HepG2 (cell line): ENCODE data around the gene PAK1. TPM values are rescaled to one million over a fixed set of nuclear protein-coding genes. Genes with fewer than 3 reads are reported as not detected.

Experiments used
- ATAC-seq: fragments of 200-7000 bp; cut with Tn5 transposase; 3 replicates; pipeline ENCODE4 v1.9.1; 2020; ENCODE audit warnings: mild to moderate bottlenecking, moderate library complexity
- BruUV-seq: library from RNA; stranded (reverse); fragments of 400-500 nt; replicated peaks from 2 replicates; lab custom pipeline; 2021; lab: Mats Ljungman, UMichigan
- CTCF ChIA-PET: fragments of 300-600 bp; formaldehyde crosslinking; extraction: SDS; loops from one replicate; lab custom pipeline; 2021; ENCODE audit warnings: low total read pairs, inconsistent platforms, low intra/inter-chr PET ratio; lab: Yijun Ruan, JAX
- POLR2A ChIA-PET: fragments of 350-600 bp; sonication (Branson Sonifier 250); formaldehyde crosslinking; loops from one replicate; lab custom pipeline; 2020; ENCODE audit warnings: antibody characterized with exemption, inconsistent platforms; lab: Yijun Ruan, JAX
- DNase-seq: peaks from one replicate; pipeline ENCODE4 v3.0.0-alpha.2; 2015; ENCODE audit warnings: low spot score
- FAIRE-seq: peaks from 3 replicates; lab custom pipeline; 2011; peaks lifted over from hg19 to GRCh38; lab: Jason Lieb, UNC
- H2AFZ ChIP-seq: one replicate; pipeline ENCODE4 v1.6.1; 2011; ENCODE audit warnings: low read length, inconsistent platforms
- H3K27ac ChIP-seq: fragments of 300-600 bp; 3 replicates; pipeline ENCODE4 v1.8.0; 2011; ENCODE audit warnings: mixed run types, mild to moderate bottlenecking, mixed read lengths, low read length, inconsistent platforms; ENCODE audit not compliant: insufficient read depth; ENCODE audit errors: extremely low read length
- H3K27me3 ChIP-seq, 2 experiments: fragments of 200-600 bp in 1 of 2; 2 replicates in 1 of 2; 3 replicates in 1 of 2; pipeline versions ENCODE4 v1.6.0 to v1.8.0; 2011; ENCODE audit warnings: low read length in 2 of 2, mild to moderate bottlenecking in 2 of 2, moderate library complexity in 2 of 2, inconsistent platforms in 1 of 2; ENCODE audit not compliant: insufficient read depth in 2 of 2, control insufficient read depth in 1 of 2
- H3K36me3 ChIP-seq, 2 experiments: fragments of 200-600 bp in 1 of 2; replicated peaks in 1 of 2; 2 replicates in 1 of 2; 3 replicates in 1 of 2; pipeline versions ENCODE4 v1.5.1 to v1.8.0; 2011; ENCODE audit warnings: low read length in 2 of 2, inconsistent platforms in 1 of 2; ENCODE audit not compliant: insufficient read depth in 2 of 2, control insufficient read depth in 1 of 2
- H3K4me1 ChIP-seq: 2 replicates; pipeline ENCODE4 v1.5.1; 2012; ENCODE audit warnings: low read length, inconsistent platforms; ENCODE audit not compliant: insufficient read depth
- H3K4me2 ChIP-seq: 2 replicates; pipeline ENCODE4 v1.6.0; 2011; ENCODE audit warnings: low read depth, low read length, inconsistent platforms
- H3K4me3 ChIP-seq, 3 experiments: fragments of 200-600 bp in 1 of 3; sonication (generic), shearing (Covaris generic) in 1 of 3; replicated peaks in 1 of 3; 2 replicates each; pipeline ENCODE4 v1.5.1; 2011 to 2016; ENCODE audit warnings: low read length in 3 of 3, inconsistent platforms in 2 of 3, low read depth in 2 of 3, mild to moderate bottlenecking in 2 of 3, control low read depth in 1 of 3, mixed read lengths in 1 of 3; ENCODE audit not compliant: insufficient read depth in 1 of 3
- H3K79me2 ChIP-seq: one replicate; pipeline ENCODE4 v1.6.1; 2011; ENCODE audit warnings: low read length, inconsistent platforms; ENCODE audit not compliant: insufficient read depth
- H3K9ac ChIP-seq: 2 replicates; pipeline ENCODE4 v1.6.0; 2011; ENCODE audit warnings: mild to moderate bottlenecking, low read depth, low read length, inconsistent platforms; ENCODE audit not compliant: insufficient read depth
- H3K9me3 ChIP-seq: 2 replicates; pipeline ENCODE4 v1.5.1; 2012; ENCODE audit warnings: mild to moderate bottlenecking, low read length
- H4K20me1 ChIP-seq: 2 replicates; pipeline ENCODE4 v1.6.0; 2011; ENCODE audit warnings: inconsistent platforms, mild to moderate bottlenecking, low read length, moderate library complexity; ENCODE audit not compliant: insufficient read depth
- AKAP8 ChIP-seq: sonication (generic); formaldehyde crosslinking; IDR thresholded peaks from 2 replicates; pipeline ENCODE4 v1.5.1; 2020; ENCODE audit warnings: mild to moderate bottlenecking, missing genetic modification reagents
- FOXJ3 ChIP-seq: sonication (generic); formaldehyde crosslinking; IDR thresholded peaks from 2 replicates; pipeline ENCODE4 v1.4.0; 2020; ENCODE audit warnings: missing genetic modification reagents, mild to moderate bottlenecking, borderline replicate concordance
- JUN ChIP-seq: sonication (generic); formaldehyde crosslinking; IDR thresholded peaks from 2 replicates; pipeline ENCODE4 v1.4.0; 2020; ENCODE audit warnings: mild to moderate bottlenecking, missing genetic modification reagents
- NFIB ChIP-seq: sonication (generic); formaldehyde crosslinking; IDR thresholded peaks from 2 replicates; pipeline ENCODE4 v1.9.0; 2021; ENCODE audit warnings: missing genetic modification reagents, mild to moderate bottlenecking, borderline replicate concordance
- ZNF12 ChIP-seq: sonication (generic); formaldehyde crosslinking; IDR thresholded peaks from 2 replicates; pipeline ENCODE4 v1.5.0; 2020; ENCODE audit warnings: missing genetic modification reagents
- ZNF557 ChIP-seq: sonication (generic); formaldehyde crosslinking; IDR thresholded peaks from 2 replicates; pipeline ENCODE4 v1.4.0; 2020; ENCODE audit warnings: missing genetic modification reagents
- ZSCAN20 ChIP-seq: sonication (generic); formaldehyde crosslinking; IDR thresholded peaks from 2 replicates; pipeline ENCODE4 v1.4.0; 2020; ENCODE audit warnings: missing genetic modification reagents, mild to moderate bottlenecking, borderline replicate concordance
- WGBS: methylation state at CpG from one replicate; pipeline ENCODE4 v1.1.6; 2017; ENCODE audit warnings: low lambda C conversion rate; 5-methylcytosine and 5-hydroxymethylcytosine counted together
- in situ Hi-C: cut with HindIII; loops from 2 replicates; pipeline ENCODE4 v1.10.0; 2017; ENCODE audit warnings: low pct_unique_long_range_greater_than_20kb; ENCODE audit not compliant: extremely low pct_ligation_motif_present
- intact Hi-C: fragments of 100-400 bp; cut with micrococcal nuclease; formaldehyde crosslinking; loops from one replicate; pipeline ENCODE4 v1.10.0; 2022; ENCODE audit not compliant: unreplicated experiment
- polyA plus RNA-seq, 8 experiments: library from polyadenylated mRNA; depleted of rRNA in 3 of 8; stranded (reverse) in 7 of 8; unstranded in 1 of 8; fragments of >200 nt; fragmentation: Illumina TruSeq in 4 of 8; extraction: Trizol in 4 of 8; gene quantifications; 2 replicates each; pipeline versions ENCODE4 v1.2.1 to v1.2.3, GENCODE V29; 2011 to 2016; ENCODE audit warnings: low read depth in 4 of 8, missing spikeins in 1 of 8, mixed read lengths in 1 of 8; ENCODE audit not compliant: insufficient read depth in 1 of 8
- total RNA-seq, 5 experiments: library from RNA; depleted of rRNA; stranded (reverse); fragments of >200 nt; fragmentation: Illumina TruSeq; extraction: Trizol; gene quantifications; 2 replicates each; pipeline ENCODE4 v1.2.3, GENCODE V29; 2016; ENCODE audit warnings: low read depth in 1 of 5
- TF ChIP-seq, protein P1 (sequence below): IDR thresholded peaks from 2 replicates; pipeline ENCODE4 v1.6.1; 2016; ENCODE audit warnings: mild to moderate bottlenecking, missing biosample characterization, missing genetic modification reagents
- TF ChIP-seq, protein P2 (sequence below): sonication (generic); formaldehyde crosslinking; IDR thresholded peaks from 2 replicates; pipeline ENCODE4 v1.4.0; 2020; ENCODE audit warnings: missing genetic modification reagents, borderline replicate concordance

PAK1 gene
- total and polyA plus RNA-seq, 2 of the 13 experiments (the other 11 are each of a cell fraction or from before 2014, with no cell fraction given), result 1.5 to 4.3 TPM

DNA sequence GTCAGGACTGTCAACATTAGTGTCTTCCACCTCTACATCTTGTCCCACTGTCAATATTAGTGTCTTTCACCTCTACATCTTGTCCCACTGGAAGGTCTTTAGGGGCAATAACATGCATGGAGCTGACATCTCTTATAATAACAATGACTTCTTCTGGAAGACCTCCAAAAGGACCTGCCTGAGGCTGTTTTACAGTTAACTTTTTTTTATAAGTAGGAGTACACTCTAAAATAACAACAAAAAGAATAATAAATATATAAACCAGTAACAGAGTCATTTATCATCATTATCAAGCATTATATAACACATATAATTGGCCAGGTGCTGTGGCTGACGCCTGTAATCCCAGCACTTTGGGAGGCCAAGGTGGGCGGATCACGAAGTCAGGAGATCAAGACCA is 57.5 kb downstream of the PAK1 start:
- WGBS, result 85% methylated on average over 3 of the region's 3 CpGs
- DNase-seq, result no peak
- Histone ChIP-seq H3K36me3 (no peaks in the 10 kb centered on the region), H3K27me3 (no peaks in the 10 kb centered on the region), H3K4me3 (no peak overlapping the region), H3K79me2 (no peaks in the 10 kb centered on the region), H3K9me3 (no peaks in the 10 kb centered on the region), H3K4me1 (no peaks in the 10 kb centered on the region), H4K20me1 (no peaks in the 10 kb centered on the region), H2AFZ (no peak overlapping the region), H3K4me2 (no peak overlapping the region), H3K9ac (no peak overlapping the region), H3K27ac (no peak overlapping the region)
- POLR2A ChIA-PET, result no interaction called here
- TF ChIP-seq ZSCAN20 (CRISPR knock-in tag) (no peak), ZNF12 (CRISPR knock-in tag) (no peak), JUN (CRISPR knock-in tag) (no peak), FOXJ3 (CRISPR knock-in tag) (no peak), ZNF557 (CRISPR knock-in tag) (no peak), AKAP8 (CRISPR knock-in tag) (no peak), NFIB (CRISPR knock-in tag) (no peak)
- TF ChIP-seq, protein P1, sequence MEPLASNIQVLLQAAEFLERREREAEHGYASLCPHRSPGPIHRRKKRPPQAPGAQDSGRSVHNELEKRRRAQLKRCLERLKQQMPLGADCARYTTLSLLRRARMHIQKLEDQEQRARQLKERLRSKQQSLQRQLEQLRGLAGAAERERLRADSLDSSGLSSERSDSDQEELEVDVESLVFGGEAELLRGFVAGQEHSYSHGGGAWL (CRISPR knock-in tag), result no peak
- TF ChIP-seq, protein P2, sequence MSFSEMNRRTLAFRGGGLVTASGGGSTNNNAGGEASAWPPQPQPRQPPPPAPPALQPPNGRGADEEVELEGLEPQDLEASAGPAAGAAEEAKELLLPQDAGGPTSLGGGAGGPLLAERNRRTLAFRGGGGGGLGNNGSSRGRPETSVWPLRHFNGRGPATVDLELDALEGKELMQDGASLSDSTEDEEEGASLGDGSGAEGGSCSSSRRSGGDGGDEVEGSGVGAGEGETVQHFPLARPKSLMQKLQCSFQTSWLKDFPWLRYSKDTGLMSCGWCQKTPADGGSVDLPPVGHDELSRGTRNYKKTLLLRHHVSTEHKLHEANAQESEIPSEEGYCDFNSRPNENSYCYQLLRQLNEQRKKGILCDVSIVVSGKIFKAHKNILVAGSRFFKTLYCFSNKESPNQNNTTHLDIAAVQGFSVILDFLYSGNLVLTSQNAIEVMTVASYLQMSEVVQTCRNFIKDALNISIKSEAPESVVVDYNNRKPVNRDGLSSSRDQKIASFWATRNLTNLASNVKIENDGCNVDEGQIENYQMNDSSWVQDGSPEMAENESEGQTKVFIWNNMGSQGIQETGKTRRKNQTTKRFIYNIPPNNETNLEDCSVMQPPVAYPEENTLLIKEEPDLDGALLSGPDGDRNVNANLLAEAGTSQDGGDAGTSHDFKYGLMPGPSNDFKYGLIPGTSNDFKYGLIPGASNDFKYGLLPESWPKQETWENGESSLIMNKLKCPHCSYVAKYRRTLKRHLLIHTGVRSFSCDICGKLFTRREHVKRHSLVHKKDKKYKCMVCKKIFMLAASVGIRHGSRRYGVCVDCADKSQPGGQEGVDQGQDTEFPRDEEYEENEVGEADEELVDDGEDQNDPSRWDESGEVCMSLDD (CRISPR knock-in tag), result no peak
- in situ Hi-C loops (no loop called here), intact Hi-C loops (no loop called here)
- BruUV-seq, result no TSS peak
- no peak for FAIRE-seq
- CTCF ChIA-PET, result no interaction called here
- ATAC-seq, result no peak
